Measurements from ENCODE around the gene GABBR1.

GABBR1 gene

DNA sequence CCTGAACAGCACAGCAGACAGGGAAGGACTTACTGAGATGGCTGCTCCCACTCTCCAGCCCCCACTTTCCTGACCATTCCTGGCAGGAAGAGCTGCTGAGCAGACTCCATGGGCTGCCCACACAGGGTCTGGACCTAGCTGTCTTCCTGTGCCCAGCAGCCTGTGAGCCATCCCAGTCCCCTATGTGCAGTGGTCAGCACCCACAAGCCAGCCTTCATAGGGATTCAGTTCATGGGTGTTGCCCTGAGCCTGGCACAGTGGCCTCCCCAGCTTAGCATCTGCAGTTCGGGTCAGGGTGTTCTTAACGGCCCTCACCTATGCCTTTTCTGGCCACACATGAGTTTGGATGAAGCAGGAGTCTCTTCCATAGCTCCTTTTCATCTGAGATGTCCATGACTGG is 105.4 kb downstream of the GABBR1 start:
- DNase-seq (ENCODE audit: low read depth): no peak

DNA sequence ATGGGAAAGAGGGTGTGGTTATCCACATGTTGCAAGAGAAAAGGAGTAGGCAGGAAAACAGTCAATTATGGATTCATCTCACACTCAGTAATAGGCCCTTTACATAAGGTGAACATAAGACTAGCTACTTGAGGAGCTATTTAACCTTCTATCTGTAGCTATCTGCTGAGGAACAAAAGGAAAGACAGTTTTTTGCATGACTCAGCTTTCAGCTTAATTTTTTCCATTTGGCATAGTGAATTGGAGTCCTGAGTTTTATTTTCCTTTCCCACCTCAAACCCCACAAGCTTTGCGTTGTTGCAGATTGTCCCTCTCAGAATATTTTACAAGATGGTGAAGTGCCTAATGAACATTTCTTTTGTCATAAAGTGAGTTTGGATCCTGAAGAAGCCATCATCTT is 105.9 kb downstream of the GABBR1 start:
- no peak for DNase-seq (ENCODE audit: low read depth)

DNA sequence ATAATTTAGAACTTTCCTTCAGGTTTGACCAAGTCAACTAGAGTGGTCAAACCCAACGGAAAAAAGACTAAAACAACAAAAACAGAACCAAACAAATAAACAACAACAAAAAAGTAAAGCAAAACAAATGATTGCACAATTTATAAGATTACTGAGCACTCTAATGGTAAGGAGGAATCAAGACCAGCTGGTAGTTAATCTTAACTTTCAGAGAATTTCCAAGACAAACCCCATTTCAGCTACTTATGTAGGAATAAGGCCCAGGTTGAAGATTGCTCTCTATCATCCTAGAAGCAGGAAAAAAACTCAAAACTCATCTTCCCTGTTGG is 107.7 kb downstream of the GABBR1 start:
- DNase-seq (ENCODE audit: low read depth): no peak

DNA sequence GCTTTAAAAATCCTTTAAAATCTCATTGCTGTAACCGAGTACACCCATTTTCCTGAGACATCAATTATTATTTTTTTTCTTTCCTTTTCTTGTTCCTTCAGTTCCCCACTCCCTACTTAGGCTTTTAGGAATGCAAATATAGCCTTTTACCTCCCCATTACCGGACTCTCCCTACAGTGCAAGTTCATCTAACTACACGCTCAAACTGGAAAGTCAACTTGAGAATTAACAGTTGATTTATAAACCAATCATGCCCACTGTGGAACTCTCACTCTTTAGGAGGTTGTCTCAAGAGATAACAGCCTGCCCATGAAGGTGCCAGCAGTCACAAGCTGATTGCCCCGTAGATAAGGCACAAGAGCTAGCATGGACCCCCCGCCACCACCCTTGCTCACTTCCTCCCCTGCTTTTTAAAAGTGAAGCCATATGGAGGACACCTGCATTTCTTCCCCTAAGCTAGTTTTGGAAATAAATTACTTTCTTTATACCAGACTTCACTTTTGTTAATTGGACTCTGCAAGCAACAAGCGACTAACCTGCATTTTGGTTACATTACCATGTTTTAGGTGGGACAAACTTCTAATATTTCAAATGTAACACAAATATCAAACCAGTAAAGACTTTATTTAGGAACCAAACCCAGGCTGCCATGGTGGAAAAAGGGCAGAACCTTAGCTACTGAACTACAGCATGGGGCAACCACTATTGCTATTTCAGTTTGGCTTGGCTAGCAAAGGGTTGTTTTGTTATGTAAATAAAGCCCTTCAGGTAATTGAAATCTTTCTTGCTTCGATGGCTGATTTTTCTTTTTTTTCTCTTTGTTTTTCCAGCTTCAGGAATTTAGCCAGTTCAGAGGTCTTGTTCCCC is 108.3 kb downstream of the GABBR1 start:
- DNase-seq (ENCODE audit: low read depth): no peak

DNA sequence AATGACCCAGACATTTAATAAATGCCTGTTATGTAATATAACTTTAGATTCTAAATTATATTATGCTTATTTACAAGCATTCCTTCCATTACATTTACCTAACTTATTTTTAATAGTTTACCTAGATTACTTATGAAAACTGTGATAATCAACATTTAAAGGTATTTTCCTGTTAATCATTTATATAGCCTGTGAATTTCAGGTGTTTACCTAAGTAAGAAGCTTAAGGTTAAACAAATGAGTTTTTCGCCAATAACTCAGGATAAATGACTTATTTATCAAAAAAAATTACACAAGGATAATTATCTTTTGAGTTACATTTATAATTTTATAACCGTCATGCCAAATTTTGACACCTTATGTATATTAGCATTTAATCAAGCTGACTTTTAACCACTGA is 108.9 kb downstream of the GABBR1 start:
- no peak for DNase-seq (ENCODE audit: low read depth)

DNA sequence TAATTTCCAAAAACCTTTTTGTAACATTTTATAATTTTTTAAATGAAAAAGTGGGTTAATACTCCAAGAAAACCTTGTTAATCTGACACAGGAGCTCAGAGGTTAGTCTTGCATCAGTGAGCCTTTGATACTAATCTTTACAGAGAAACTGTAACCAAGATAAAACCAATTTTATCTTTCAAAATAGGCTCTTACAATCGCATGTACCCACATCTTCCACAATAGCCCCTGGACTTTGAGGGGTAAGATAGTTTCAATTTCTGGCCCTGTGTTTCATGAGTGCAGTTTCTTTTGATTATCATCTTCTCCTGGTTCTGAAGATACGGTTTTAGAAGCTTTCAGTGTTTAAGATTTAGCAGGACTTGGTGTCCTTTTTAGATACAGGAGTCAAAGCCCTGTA is 110.8 kb downstream of the GABBR1 start:
- DNase-seq (ENCODE audit: low read depth): no peak

DNA sequence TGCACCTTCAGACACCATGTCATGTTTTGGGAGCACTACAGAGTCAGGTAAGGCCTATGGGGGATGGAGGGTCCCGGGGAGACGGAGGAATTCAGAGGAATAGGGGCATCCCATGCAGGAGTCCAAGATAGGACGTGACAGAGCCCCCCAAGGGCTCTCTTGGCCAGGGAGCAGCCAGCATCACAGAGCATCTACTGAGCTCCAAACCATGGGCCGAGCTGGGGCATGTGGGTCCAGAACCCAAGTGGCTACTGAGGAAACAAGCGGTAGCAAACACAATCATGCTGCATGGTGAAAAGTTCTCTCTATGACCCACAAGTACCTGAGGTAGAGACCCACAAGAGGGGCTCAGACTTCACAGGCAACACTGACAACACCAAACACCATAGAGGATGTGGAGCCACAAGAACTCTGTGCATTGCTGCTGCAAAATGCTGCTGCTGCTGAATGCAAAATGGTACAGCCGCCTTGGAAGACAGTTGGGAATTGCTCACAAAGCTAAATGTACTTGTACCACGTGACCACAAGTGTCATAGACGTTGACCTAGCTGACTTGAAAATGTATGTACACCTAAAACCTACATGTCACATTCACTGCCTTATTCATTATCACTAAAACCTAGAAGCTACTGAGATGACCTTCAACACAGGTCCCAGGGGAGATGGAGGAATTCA is 111.8 kb downstream of the GABBR1 start:
- no peak for DNase-seq (ENCODE audit: low read depth)

DNA sequence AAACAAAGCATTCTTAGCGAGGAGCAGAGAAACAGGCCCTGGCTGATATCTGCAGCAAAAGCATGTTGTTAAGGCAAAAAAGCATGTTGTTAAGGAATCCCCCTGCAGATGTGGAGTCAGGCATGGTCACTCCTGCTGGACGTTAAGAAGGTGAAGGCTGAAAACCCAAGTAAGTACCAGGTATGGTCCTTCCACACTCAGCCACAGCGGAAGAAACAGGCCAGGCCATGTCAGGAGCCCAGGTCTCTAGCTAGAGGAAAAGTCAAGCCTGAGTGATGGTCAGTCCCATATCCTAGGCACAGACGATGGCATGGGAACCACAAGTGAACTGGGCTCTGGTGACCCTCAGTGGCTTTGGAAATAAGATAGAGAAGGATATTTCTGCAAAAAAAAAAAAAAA is 112.8 kb downstream of the GABBR1 start:
- DNase-seq (ENCODE audit: low read depth): no peak

DNA sequence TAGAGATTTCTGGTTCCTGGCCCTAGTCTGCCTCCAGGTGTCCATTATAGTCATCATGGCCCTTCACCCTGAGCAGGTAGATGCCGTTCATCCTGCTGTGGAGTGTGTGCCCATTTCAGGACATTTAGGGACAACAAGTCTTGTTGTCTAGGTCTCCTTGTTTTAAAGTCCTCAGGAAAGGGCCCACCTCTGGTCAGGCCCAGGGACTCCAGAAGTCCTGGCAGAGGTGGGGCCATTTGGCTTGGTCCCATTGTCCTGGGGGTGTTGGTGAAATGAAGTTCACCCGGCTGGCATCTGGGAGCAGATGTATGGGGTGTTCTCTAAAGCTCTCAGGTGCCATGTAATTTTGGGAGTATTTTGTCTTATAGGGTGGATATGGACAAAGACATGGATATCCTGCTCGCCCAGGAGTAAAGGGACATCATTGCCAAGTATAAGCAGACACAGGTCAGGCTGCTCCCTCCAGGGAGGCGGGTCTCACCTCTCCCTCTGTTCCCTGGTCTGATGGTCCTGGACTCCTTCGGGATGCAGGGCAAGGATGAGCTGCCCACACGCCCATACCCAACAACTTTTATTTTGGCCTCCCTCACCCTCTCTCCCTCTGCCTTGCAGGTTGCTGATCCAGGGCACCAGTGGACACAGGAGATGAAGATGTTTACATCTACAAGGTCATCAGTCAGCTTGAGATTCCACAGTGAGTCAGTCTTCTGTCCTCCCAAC is 113.5 kb downstream of the GABBR1 start:
- DNase-seq (ENCODE audit: low read depth): no peak

DNA sequence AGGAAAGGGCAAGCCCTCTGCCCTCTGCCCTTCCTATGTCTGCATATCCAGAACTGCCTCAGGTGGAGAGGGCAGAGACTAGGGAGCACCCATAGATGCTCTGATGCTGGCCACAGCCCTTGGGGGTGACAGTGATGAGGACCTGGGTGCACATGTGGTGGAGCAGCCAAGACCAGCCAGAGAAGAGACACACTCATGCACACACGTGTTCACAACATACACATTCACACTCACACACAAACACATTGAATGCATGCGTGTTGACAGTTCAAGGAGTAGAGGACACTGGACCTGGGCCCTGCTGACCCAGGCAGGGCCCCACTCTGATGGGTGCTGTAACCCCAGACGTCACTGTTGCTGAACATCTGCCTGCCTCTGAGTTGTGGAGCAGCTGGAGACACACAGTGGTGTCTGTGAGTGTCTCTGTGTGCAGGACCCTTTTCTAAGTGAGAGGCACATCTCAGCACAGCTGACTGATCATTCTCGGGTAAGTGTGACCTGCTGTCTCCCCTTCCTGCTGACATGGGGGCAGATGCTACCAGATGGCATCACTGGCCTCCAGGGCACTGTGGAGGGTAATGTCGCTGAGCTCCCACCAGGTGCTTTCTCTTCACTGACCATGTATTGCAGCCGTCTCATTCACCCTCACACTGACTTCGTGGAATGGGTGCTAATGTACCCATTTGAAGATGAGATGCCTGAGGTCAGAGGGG is 115.1 kb downstream of the GABBR1 start:
- DNase-seq (ENCODE audit: low read depth): no peak

DNA sequence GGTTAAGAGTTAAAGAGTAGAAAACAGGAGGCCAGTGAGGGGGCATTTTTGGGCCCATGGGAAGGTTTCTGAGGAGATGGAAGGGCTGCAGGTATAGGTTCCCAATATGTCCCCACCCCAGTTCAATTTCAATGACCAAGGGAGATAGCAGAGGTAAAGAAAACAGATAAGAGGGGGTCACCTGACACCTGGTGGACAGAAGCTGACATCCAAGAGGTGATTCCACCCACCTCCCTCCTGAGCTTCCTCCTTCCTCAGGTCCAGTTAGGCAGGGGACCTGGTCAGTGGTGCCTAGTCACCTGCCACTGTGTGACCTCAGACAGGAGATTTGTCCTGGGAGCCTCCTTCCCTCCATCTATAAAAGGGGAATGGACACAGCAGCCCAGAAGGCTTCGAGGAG is 115.7 kb downstream of the GABBR1 start:
- DNase-seq (ENCODE audit: low read depth): no peak

DNA sequence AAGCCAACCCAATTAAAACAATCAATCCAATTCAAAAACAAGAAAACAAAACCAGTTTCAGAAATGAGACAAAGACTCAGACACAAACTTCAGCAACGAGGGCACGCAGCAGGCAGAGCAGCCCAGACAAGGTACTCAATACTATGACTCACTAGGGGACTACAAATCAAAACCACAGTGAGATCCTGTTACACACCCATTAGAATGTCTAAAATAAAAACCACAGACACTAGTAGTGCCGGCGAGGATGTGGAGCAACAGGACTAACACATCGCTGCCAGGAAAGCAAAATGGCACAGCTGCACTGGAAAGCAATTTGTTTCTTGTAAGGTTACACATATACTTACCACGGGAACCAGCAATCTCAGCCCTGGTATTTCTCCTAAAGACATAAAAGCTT is 116.9 kb downstream of the GABBR1 start:
- DNase-seq (ENCODE audit: low read depth): peak; percentile 15

DNA sequence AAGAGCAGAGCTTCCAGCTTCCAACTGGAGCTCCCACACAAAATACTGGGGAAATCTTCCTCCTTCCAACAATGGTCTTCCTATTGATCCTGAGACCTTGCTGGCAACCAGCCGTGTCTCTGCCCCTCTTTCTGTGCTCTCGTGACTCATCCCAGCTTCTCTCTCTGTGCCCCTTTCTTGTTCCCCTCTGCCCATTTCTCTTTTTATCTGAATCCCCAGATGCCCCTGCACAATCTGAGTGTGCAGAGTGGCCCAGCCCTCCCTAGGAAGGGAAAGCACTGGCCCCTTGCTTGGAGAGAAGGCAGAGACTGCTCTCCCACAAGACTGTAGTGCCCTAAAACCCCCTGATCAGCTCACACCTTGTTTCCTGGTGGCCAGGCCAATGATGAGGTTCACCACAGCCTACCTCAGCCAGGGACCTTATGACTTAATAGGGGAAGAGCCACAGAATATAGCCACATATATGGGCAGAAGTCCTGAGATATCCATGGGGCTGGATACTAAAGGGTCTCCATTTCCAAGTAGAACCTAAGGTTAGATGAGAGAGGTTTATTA is 122.2 kb downstream of the GABBR1 start:
- no peak for DNase-seq (ENCODE audit: low read depth)

DNA sequence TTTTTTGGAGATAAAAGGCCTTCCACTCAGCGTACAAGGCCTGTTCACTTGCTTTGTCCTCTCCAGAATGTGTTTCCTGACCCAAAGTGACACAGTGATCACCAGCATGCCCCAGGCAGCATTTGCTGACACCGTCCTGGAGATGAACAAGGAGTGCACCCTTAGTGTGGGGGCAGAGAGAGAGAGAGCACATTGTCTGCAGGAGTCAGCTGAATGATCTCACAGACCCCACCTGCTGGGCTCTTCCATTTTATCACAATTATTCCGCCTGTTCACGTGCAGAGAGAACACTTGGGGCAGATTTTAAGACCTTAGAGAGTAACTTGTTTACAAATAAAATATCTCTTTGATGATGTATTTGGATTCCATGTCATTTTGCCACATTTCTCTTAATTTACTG is 122.8 kb downstream of the GABBR1 start:
- no peak for DNase-seq (ENCODE audit: low read depth)
